AG08395 (cell line): ENCODE measurements around the gene ACACA.
A peak's percentile ranks its signal among the peaks of the same experiment; 100 is the strongest.
"Not testable (repeated sequence)": the region's sequence is repeated elsewhere in the genome, so short reads cannot be mapped to it uniquely, and the experiment has no call there.

Source experiments
- DNase-seq: peaks from one replicate; pipeline ENCODE4 v3.0.0; 2012; ENCODE audit warnings: mixed read lengths, low spot score

The ACACA gene

GRCh38 chr17:37393352-37393751 lies 13.3 kb downstream of the ACACA start:
- DNase-seq: no peak

- DNase-seq: peak; percentile 44
Measured at GRCh38 chr17:37392024-37392590, 14.5 kb downstream of the ACACA start.

GRCh38 chr17:37391146-37391545 lies 15.5 kb downstream of the ACACA start:
- no peak for DNase-seq

- no peak for DNase-seq
Measured at GRCh38 chr17:37389160-37389559, 17.5 kb downstream of the ACACA start.

GRCh38 chr17:37388266-37388665 lies 18.4 kb downstream of the ACACA start:
- peak; percentile 27 for DNase-seq

GRCh38 chr17:37386462-37386861 lies 20.2 kb downstream of the ACACA start:
- DNase-seq: no peak

- no peak for DNase-seq
Measured at GRCh38 chr17:37385474-37385990, 21.1 kb downstream of the ACACA start.

- DNase-seq: no peak
Measured at GRCh38 chr17:37384560-37385149, 22.0 kb downstream of the ACACA start.

- DNase-seq: no peak
Measured at GRCh38 chr17:37382056-37382455, 24.6 kb downstream of the ACACA start.

GRCh38 chr17:37375706-37376105 lies 30.9 kb downstream of the ACACA start, which contains the start of gene C17orf78:
C17orf78 (plus strand) TSS chr17:37375985; CDS start chr17:37376093, 108 bp downstream.
- DNase-seq: no peak

- peak; percentile 86 for DNase-seq
Measured at GRCh38 chr17:37373530-37374159, 33.0 kb downstream of the ACACA start.

- DNase-seq: peak; percentile 24
Measured at GRCh38 chr17:37368577-37368976, 38.1 kb downstream of the ACACA start.

GRCh38 chr17:37365589-37365988 lies 41.0 kb downstream of the ACACA start:
- DNase-seq: no peak

- no peak for DNase-seq
Measured at GRCh38 chr17:37361543-37361942, 45.1 kb downstream of the ACACA start.

- DNase-seq: no peak
Measured at GRCh38 chr17:37360632-37361031, 46.0 kb downstream of the ACACA start.

GRCh38 chr17:37359682-37360188 lies 46.9 kb downstream of the ACACA start:
- DNase-seq: peak; percentile 27

- DNase-seq: peak; percentile 97
Measured at GRCh38 chr17:37358830-37359681, 47.6 kb downstream of the ACACA start.

GRCh38 chr17:37358098-37358829 lies 48.4 kb downstream of the ACACA start:
- DNase-seq: peak; percentile 45

- DNase-seq: not testable (repeated sequence)
Measured at GRCh38 chr17:37356796-37357569, 49.7 kb downstream of the ACACA start.

GRCh38 chr17:37346863-37347402 lies 59.7 kb downstream of the ACACA start:
- not testable (repeated sequence) for DNase-seq
